ENCODE measurements around the gene FAR2.

FAR2 gene

DNA sequence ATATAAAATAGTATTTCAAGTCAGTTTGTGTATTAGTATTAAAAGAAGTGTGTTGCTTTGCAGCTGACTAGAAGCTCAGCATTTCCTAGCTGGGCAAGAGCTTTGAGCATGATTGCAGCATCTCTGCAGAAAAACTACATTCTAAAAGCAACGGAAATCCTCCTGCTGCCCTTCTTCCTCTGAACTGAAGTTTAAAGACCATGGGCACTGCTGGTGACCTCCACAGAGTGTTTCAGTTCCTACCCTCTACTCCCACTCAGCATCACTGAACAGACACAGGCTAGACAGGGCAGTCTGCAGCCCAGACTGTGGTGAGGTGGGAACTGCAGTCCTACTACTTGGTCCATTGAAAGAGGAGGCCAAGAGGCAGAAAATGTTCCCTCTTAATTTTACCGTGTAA lies 59.0 kb downstream of the FAR2 start:
- Histone ChIP-seq H3K27me3 (ENCODE audit: insufficient read depth, poor library complexity, severe bottlenecking) (no peaks in the 10 kb centered on the region), H3K4me3 (replicated peaks; ENCODE audit: insufficient read depth, low read length) (no peak overlapping the region), H3K27ac (replicated peaks) (peak overlapping the region; percentile 83)
- DNase-seq (ENCODE audit: low read depth in 1 of 2, low spot score in 1 of 2): peak; percentile 22 to 76
- TF ChIP-seq, protein P1, sequence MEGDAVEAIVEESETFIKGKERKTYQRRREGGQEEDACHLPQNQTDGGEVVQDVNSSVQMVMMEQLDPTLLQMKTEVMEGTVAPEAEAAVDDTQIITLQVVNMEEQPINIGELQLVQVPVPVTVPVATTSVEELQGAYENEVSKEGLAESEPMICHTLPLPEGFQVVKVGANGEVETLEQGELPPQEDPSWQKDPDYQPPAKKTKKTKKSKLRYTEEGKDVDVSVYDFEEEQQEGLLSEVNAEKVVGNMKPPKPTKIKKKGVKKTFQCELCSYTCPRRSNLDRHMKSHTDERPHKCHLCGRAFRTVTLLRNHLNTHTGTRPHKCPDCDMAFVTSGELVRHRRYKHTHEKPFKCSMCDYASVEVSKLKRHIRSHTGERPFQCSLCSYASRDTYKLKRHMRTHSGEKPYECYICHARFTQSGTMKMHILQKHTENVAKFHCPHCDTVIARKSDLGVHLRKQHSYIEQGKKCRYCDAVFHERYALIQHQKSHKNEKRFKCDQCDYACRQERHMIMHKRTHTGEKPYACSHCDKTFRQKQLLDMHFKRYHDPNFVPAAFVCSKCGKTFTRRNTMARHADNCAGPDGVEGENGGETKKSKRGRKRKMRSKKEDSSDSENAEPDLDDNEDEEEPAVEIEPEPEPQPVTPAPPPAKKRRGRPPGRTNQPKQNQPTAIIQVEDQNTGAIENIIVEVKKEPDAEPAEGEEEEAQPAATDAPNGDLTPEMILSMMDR (IDR thresholded peaks at IDR 0.05; ENCODE audit: insufficient read depth, low read length): no peak
- TF ChIP-seq REST (IDR thresholded peaks at IDR 0.05; ENCODE audit: insufficient replicate concordance, low read depth): no peak
- peak; percentile 58 for TF ChIP-seq POLR2AphosphoS5 (IDR thresholded peaks at IDR 0.05; ENCODE audit: low read depth)
- no peak for TF ChIP-seq GABPA (IDR thresholded peaks at IDR 0.05; ENCODE audit: low read depth)
- no peak for TF ChIP-seq SPI1 (IDR thresholded peaks at IDR 0.05; ENCODE audit: borderline replicate concordance, low read depth)

GRCh38 chr12:29208936-29209701 lies 60.0 kb downstream of the FAR2 start:
- Histone ChIP-seq H3K27me3 (ENCODE audit: insufficient read depth, poor library complexity, severe bottlenecking) (no peaks in the 10 kb centered on the region), H3K27ac (replicated peaks) (peak overlapping the region; percentile 83), H3K4me3 (replicated peaks; ENCODE audit: insufficient read depth, low read length) (no peak overlapping the region)
- DNase-seq (ENCODE audit: low read depth in 1 of 2, low spot score in 1 of 2): peak in 1 of 2 experiments; percentile 39
- TF ChIP-seq SPI1 (IDR thresholded peaks at IDR 0.05; ENCODE audit: borderline replicate concordance, low read depth): no peak
- no peak for TF ChIP-seq POLR2AphosphoS5 (IDR thresholded peaks at IDR 0.05; ENCODE audit: low read depth)
- TF ChIP-seq, protein P1 (IDR thresholded peaks at IDR 0.05; ENCODE audit: insufficient read depth, low read length): no peak
- no peak for TF ChIP-seq REST (IDR thresholded peaks at IDR 0.05; ENCODE audit: insufficient replicate concordance, low read depth)
- no peak for TF ChIP-seq GABPA (IDR thresholded peaks at IDR 0.05; ENCODE audit: low read depth)

GRCh38 chr12:29211696-29212095 lies 62.6 kb downstream of the FAR2 start:
- no peak for DNase-seq (ENCODE audit: low read depth in 1 of 2, low spot score in 1 of 2)
- no peaks in the 10 kb centered on the region for H3K27me3 ChIP-seq (ENCODE audit: insufficient read depth, poor library complexity, severe bottlenecking)
- TF ChIP-seq, protein P1 (IDR thresholded peaks at IDR 0.05; ENCODE audit: insufficient read depth, low read length): no peak
- TF ChIP-seq REST (IDR thresholded peaks at IDR 0.05; ENCODE audit: insufficient replicate concordance, low read depth) (no peak), POLR2AphosphoS5 (IDR thresholded peaks at IDR 0.05; ENCODE audit: low read depth) (no peak), GABPA (IDR thresholded peaks at IDR 0.05; ENCODE audit: low read depth) (no peak), SPI1 (IDR thresholded peaks at IDR 0.05; ENCODE audit: borderline replicate concordance, low read depth) (no peak)
- no peak overlapping the region for H3K27ac ChIP-seq (replicated peaks)
- no peak overlapping the region for H3K4me3 ChIP-seq (replicated peaks; ENCODE audit: insufficient read depth, low read length)

Data from HL-60 (cell line).